GM13976 (cell line): ENCODE results near the gene TRAPPC2.

ENCODE experiments used
- DNase-seq: peaks from one replicate; pipeline ENCODE4 v3.0.0; 2012; ENCODE audit warnings: low spot score
- in situ Hi-C: fragments of 300-500 bp; cut with MboI; formaldehyde crosslinking; loops from one replicate; pipeline ENCODE4 v1.12.0; 2022; ENCODE audit warnings: low sequenced_read_pairs, mixed read lengths, inconsistent platforms; ENCODE audit not compliant: unreplicated experiment
- TF ChIP-seq, protein P1 (sequence below): IDR thresholded peaks from 2 replicates; pipeline ENCODE4 v1.5.1; 2012; ENCODE audit warnings: borderline replicate concordance, mild to moderate bottlenecking; ENCODE audit not compliant: insufficient read depth; ENCODE audit errors: extremely low read depth, missing control alignments, control extremely low read depth

The TRAPPC2 gene

DNA sequence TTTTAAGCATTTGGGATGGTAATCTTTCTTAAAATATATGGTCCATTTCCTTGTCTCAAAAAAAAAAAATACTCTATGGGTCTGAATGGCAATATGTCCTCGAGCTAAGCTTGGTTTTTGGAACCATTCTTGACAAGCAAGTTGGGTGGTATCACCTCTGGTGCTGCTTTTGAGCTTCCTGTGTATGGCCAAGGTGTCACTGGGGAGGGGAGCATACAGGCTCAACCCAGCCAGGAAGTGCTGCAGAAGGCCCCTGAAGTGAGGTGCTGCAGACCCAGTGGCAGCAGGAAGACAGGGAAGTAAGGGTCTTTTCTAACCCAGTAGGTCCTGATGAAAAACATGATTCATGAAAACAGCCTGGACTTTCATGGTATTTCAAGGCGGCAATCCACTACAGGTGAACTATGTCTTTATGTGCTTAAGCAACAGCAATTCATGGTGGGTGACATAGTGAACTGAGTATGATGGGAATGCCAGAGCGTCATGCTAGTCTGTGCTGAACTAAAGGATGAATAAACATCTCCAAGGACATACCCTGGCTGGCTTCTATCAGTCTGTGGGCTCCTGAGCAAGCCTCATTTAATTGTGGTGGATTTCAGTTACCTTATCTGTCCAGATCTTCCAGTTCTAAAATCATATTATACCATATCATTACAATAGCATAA is 15.1 kb downstream of the TRAPPC2 start:
- in situ Hi-C loops: no loop called here
- DNase-seq: no peak
- TF ChIP-seq, protein P1, sequence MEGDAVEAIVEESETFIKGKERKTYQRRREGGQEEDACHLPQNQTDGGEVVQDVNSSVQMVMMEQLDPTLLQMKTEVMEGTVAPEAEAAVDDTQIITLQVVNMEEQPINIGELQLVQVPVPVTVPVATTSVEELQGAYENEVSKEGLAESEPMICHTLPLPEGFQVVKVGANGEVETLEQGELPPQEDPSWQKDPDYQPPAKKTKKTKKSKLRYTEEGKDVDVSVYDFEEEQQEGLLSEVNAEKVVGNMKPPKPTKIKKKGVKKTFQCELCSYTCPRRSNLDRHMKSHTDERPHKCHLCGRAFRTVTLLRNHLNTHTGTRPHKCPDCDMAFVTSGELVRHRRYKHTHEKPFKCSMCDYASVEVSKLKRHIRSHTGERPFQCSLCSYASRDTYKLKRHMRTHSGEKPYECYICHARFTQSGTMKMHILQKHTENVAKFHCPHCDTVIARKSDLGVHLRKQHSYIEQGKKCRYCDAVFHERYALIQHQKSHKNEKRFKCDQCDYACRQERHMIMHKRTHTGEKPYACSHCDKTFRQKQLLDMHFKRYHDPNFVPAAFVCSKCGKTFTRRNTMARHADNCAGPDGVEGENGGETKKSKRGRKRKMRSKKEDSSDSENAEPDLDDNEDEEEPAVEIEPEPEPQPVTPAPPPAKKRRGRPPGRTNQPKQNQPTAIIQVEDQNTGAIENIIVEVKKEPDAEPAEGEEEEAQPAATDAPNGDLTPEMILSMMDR: no peak

DNA sequence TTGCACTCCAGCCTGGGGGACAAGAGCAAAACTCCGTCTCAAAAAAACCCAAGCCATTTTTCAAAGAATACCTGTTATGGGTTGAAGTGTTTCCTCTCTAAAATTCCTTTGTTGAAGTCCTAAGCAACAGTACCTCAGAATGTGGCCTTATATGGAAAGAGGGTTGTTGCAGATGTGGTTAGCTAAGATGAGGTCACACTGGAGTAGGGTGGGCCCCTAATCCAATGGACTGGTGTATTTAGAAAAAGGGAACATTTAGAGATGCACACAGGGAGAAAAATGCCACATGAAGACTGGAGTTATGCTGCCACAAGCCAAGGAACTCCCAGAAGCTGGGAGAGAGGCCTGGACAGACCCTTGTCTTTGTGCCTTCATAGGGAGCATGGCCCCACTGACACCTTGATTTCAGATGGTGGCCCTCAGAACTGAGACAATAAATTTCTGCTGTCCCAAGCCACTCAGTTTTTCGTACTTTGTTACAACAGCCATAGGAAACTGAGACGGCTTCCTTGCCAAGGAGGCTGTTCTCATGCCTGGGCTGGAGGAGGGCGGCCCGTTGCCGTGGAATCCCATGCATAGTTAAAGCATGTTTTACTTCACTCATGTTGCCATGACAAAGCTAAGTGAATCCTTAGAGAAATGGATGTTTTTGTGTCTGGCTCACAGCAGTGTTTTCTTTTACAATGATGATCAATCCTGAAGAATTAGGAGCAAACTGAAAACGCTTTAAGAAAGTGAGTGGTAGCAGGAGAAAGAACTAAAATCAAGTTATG is 16.5 kb downstream of the TRAPPC2 start:
- no peak for DNase-seq
- TF ChIP-seq, protein P1: no peak
- in situ Hi-C loops: no loop called here

DNA sequence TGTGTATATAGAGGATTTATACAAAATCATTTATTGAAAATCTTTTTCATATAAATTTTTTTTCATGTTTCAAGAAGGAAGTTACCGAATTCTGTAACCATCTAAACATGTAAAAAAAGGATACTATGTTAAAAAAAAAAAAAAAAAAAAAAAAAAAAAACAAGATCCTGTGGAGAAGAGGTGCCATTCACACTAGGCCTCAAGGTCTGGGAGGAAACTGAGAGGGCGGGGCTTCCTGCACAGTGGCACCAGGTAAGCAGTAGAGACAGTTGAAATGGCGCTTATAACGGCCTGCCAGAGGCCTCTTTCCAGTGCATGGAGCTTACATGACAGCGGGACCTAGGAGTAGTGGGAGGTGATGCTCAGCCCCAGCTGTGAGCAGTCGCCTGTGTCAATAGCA is 17.5 kb downstream of the TRAPPC2 start:
- in situ Hi-C loops: no loop called here

DNA sequence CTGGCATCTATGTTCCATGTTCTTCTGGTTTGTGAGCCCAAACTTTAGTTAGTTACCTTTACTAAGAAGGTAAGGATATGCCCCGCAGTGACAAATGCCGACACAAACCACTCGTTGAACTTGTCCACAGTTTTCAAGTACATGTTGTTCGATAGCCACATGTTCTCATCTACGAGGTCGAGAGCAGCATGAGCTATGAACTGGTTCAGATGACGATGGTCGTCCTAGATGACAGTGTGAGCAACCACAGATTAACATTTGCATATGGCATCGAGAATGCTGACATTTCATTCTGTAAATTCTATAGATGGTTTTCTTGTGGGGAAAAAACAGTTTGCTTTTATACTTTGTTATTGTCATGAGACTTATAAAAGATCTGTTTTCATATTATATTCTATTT is 18.0 kb downstream of the TRAPPC2 start:
- DNase-seq: no peak
- in situ Hi-C loops: no loop called here
- TF ChIP-seq, protein P1: no peak

More for the DNA sequence above, 17.5 kb downstream of the TRAPPC2 start:
- TF ChIP-seq, protein P1: no peak
- DNase-seq: no peak

DNA sequence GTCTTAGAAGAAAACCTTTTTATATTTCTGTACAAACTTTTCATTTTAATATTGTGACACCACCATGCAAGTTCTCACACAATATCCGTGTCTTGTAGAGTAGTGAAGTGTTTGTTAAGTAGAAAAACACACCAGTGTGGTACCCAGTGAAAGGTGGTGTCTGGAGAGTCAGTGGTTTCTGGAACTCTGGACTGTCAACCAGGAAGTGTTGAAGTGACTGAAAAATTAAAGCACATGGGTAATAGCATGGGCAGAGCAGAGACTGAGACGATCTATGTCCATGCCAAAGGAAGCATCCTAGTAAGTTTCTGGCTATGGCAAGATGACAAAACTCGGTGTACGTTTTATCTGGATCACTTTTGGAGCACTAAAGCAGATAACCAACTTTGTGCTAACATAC is 23.3 kb downstream of the TRAPPC2 start:
- in situ Hi-C loops: no loop called here
- TF ChIP-seq, protein P1: no peak
- DNase-seq: no peak

DNA sequence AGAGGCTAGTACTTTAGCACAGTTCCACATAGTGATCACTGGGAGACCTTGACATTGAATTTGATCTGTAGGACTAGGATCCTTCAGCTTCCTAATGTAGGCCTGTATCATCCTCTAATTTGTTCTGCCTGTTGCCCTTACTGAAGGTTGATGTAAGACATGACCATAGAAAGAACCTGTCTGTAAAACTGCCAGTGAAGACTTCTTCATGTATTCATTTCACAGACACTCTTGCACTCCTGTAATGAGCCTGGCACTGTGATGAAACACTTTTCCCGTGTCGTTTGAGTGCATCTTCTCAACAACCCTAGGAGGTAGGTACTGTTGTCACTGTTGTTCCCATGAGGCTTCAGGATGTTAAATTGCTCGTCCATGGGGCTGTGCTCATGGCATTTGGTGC is 30.8 kb downstream of the TRAPPC2 start:
- in situ Hi-C loops: no loop called here
- TF ChIP-seq, protein P1: no peak
- no peak for DNase-seq
